Smooth muscle cell (in vitro differentiated cells): ENCODE results near the gene CTRL. TPM values are rescaled to one million over a fixed set of nuclear protein-coding genes. Genes with fewer than 3 reads are reported as not detected.
"Not testable (repeated sequence)": the region's sequence is repeated elsewhere in the genome, so short reads cannot be mapped to it uniquely, and the experiment has no call there.

Experiments used
- DNase-seq: peaks from one replicate; lab custom pipeline; 2025; ENCODE audit not compliant: unreplicated experiment; lab: John Stamatoyannopoulos, UW
- H2AFZ ChIP-seq: fragments of 200-600 bp; sonication (generic); 2 replicates; pipeline ENCODE4 v1.6.0; 2016; ENCODE audit warnings: antibody characterized with exemption, low read depth, mild to moderate bottlenecking
- H3F3A ChIP-seq: fragments of 200-600 bp; sonication (generic); 2 replicates; pipeline ENCODE4 v1.6.0; 2017; ENCODE audit warnings: antibody characterized with exemption, low read depth
- H3K27ac ChIP-seq: fragments of 200-600 bp; sonication (generic); 2 replicates; pipeline ENCODE4 v1.5.1; 2016; ENCODE audit warnings: low read depth, mild to moderate bottlenecking
- H3K27me3 ChIP-seq: fragments of 200-600 bp; sonication (generic); 2 replicates; pipeline ENCODE4 v1.6.1; 2016; ENCODE audit warnings: low read depth, mild to moderate bottlenecking
- H3K36me3 ChIP-seq: fragments of 200-600 bp; sonication (generic); 2 replicates; pipeline ENCODE4 v1.5.1; 2016; ENCODE audit warnings: low read depth
- H3K4me1 ChIP-seq: fragments of 200-600 bp; sonication (generic); 2 replicates; pipeline ENCODE4 v1.5.1; 2016; ENCODE audit warnings: low read depth
- H3K4me2 ChIP-seq: fragments of 200-600 bp; sonication (generic); 2 replicates; pipeline ENCODE4 v1.6.0; 2016; ENCODE audit warnings: mild to moderate bottlenecking
- H3K4me3 ChIP-seq: fragments of 200-600 bp; sonication (generic); 2 replicates; pipeline ENCODE4 v1.5.1; 2016; ENCODE audit warnings: mild to moderate bottlenecking
- H3K79me2 ChIP-seq: fragments of 200-600 bp; sonication (generic); 2 replicates; pipeline ENCODE4 v1.6.0; 2016; ENCODE audit warnings: low read depth, mild to moderate bottlenecking
- H3K9ac ChIP-seq: fragments of 200-600 bp; sonication (generic); 2 replicates; pipeline ENCODE4 v1.6.0; 2016; ENCODE audit warnings: low read depth
- H3K9me3 ChIP-seq: fragments of 200-600 bp; sonication (generic); replicated peaks from 2 replicates; pipeline ENCODE4 v1.5.1; 2016; ENCODE audit warnings: low read depth
- H4K20me1 ChIP-seq: fragments of 200-600 bp; sonication (generic); 2 replicates; pipeline ENCODE4 v1.6.0; 2016; ENCODE audit warnings: low read depth
- WGBS: methylation state at CpG from one replicate; pipeline ENCODE4 v1.1.7; 2016; ENCODE audit warnings: low lambda C conversion rate; 5-methylcytosine and 5-hydroxymethylcytosine counted together
- polyA plus RNA-seq: library from polyadenylated mRNA; unstranded; fragments of >200 nt; fragmentation: Nextera tagmentation; extraction: Ambion mirVana; gene quantifications from 2 replicates; pipeline ENCODE4 v1.2.1, GENCODE V29; 2016
- total RNA-seq: library from RNA; depleted of rRNA; stranded (reverse); fragments of >200 nt; gene quantifications from 2 replicates; pipeline ENCODE4 v1.2.3, GENCODE V29; 2014
- TF ChIP-seq, protein P1 (sequence below): fragments of 200-600 bp; sonication (generic); IDR thresholded peaks from 2 replicates; pipeline ENCODE4 v1.5.1; 2017; ENCODE audit warnings: borderline replicate concordance, mild to moderate bottlenecking, antibody characterized with exemption; ENCODE audit not compliant: insufficient read depth, poor library complexity, severe bottlenecking

Gene CTRL
- total and polyA plus RNA-seq, 2 experiments from 2014 or later, result 0.90 to 14.8 TPM

- TF ChIP-seq, protein P1, sequence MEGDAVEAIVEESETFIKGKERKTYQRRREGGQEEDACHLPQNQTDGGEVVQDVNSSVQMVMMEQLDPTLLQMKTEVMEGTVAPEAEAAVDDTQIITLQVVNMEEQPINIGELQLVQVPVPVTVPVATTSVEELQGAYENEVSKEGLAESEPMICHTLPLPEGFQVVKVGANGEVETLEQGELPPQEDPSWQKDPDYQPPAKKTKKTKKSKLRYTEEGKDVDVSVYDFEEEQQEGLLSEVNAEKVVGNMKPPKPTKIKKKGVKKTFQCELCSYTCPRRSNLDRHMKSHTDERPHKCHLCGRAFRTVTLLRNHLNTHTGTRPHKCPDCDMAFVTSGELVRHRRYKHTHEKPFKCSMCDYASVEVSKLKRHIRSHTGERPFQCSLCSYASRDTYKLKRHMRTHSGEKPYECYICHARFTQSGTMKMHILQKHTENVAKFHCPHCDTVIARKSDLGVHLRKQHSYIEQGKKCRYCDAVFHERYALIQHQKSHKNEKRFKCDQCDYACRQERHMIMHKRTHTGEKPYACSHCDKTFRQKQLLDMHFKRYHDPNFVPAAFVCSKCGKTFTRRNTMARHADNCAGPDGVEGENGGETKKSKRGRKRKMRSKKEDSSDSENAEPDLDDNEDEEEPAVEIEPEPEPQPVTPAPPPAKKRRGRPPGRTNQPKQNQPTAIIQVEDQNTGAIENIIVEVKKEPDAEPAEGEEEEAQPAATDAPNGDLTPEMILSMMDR, result no peak
- H3K4me1 ChIP-seq, result no peaks in the 10 kb centered on the region
- peaks cover 24% of the 10 kb centered on the region for H3K79me2 ChIP-seq
- no peaks in the 10 kb centered on the region for H3K36me3 ChIP-seq
- H3F3A ChIP-seq, result peaks cover 10% of the 10 kb centered on the region
- H3K9ac ChIP-seq, result no peak overlapping the region
- WGBS, result 87% methylated on average over 7 of the region's 7 CpGs
- no peak overlapping the region for H3K4me2 ChIP-seq
- H3K4me3 ChIP-seq, result no peak overlapping the region
- no peaks in the 10 kb centered on the region for H3K9me3 ChIP-seq
- peaks cover 89% of the 10 kb centered on the region for H4K20me1 ChIP-seq
- no peak overlapping the region for H3K27ac ChIP-seq
- no peak for DNase-seq
- no peaks in the 10 kb centered on the region for H3K27me3 ChIP-seq
- no peak overlapping the region for H2AFZ ChIP-seq
Measured at GRCh38 chr16:67915831-67916723, 15.6 kb downstream of the CTRL start.

DNA sequence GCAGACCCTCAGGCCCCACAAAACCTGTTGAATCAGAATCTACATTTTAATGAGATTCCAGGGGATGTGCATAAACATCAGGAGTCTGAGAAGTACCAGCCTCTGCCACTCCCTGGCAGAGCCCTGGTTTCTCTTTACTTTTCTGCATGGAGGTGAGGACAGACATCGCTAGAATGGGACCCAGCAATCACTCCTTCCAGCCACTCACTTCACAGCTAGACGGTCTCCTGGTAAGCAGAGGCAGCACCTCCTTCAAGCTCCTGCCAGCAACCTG lies 16.2 kb downstream of the CTRL start:
- Histone ChIP-seq H3K79me2 (peaks cover 20% of the 10 kb centered on the region), H4K20me1 (peaks cover 89% of the 10 kb centered on the region), H3F3A (peaks cover 10% of the 10 kb centered on the region)
- not testable (repeated sequence) for H3K4me1 ChIP-seq, H3K4me2 ChIP-seq, H3K27me3 ChIP-seq, H3K27ac ChIP-seq, H3K9me3 ChIP-seq, DNase-seq, H3K36me3 ChIP-seq, H3K4me3 ChIP-seq, H3K9ac ChIP-seq, H2AFZ ChIP-seq
- WGBS, result 59% methylated on average over 2 of the region's 2 CpGs

- DNase-seq, result no peak
- no peaks in the 10 kb centered on the region for H3K4me1 ChIP-seq
- H2AFZ ChIP-seq, result no peak overlapping the region
- TF ChIP-seq, protein P1, result no peak
- no peak overlapping the region for H3K27ac ChIP-seq
- 73% methylated on average over 7 of the region's 7 CpGs for WGBS
- H3K27me3 ChIP-seq, result no peaks in the 10 kb centered on the region
- no peaks in the 10 kb centered on the region for H3K36me3 ChIP-seq
- H4K20me1 ChIP-seq, result peaks cover 86% of the 10 kb centered on the region
- no peak overlapping the region for H3K4me3 ChIP-seq
- H3K4me2 ChIP-seq, result no peak overlapping the region
- H3K9ac ChIP-seq, result no peak overlapping the region
- H3K79me2 ChIP-seq, result peaks cover 15% of the 10 kb centered on the region
- peaks cover 10% of the 10 kb centered on the region for H3F3A ChIP-seq
- no peaks in the 10 kb centered on the region for H3K9me3 ChIP-seq
Measured at GRCh38 chr16:67914758-67915495, 16.7 kb downstream of the CTRL start.

DNA sequence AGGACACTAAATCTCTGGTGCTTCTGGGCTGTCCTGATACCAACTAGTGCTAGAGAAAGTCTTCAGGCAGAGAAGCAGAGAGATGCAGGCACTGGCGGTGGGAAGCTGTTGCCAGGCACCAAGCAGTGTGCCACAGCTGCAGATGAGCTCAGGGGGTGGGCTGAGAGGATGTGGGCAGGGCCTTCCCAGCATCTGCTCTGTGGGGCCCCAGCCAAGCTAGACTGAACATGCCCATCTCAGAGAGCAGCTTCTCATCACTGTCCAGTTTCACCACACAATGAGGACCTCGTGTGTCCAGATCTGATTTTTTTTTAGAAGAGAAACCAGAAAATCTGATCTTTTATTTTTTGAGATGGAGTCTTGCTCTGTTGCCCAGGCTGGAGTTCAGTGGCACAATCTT lies 21.5 kb downstream of the CTRL start:
- Histone ChIP-seq H3K27ac (no peak overlapping the region), H3K79me2 (peaks cover 11% of the 10 kb centered on the region), H3K4me2 (no peak overlapping the region), H3K27me3 (no peaks in the 10 kb centered on the region), H2AFZ (no peak overlapping the region), H3K9ac (no peak overlapping the region), H4K20me1 (peaks cover 79% of the 10 kb centered on the region), H3F3A (no peaks in the 10 kb centered on the region), H3K4me1 (no peaks in the 10 kb centered on the region), H3K9me3 (no peaks in the 10 kb centered on the region), H3K4me3 (no peak overlapping the region), H3K36me3 (no peaks in the 10 kb centered on the region)
- WGBS, result 58% methylated on average over 2 of the region's 2 CpGs
- DNase-seq, result peak; percentile 6
- TF ChIP-seq, protein P1, result no peak
